HG03520 (cell line): Measurements from ENCODE around the gene CFAP410.

Experiments
- ATAC-seq: cut with Tn5 transposase; IDR thresholded peaks from one replicate; pipeline ENCODE4 v1.9.1; 2021; ENCODE audit warnings: mild to moderate bottlenecking, moderate library complexity; ENCODE audit not compliant: unreplicated experiment

The CFAP410 gene

GRCh38 chr21:44331650-44332307 lies 7.4 kb downstream of the CFAP410 start:
- no peak for ATAC-seq

GRCh38 chr21:44331209-44331608 lies 8.0 kb downstream of the CFAP410 start:
- no peak for ATAC-seq

- no peak for ATAC-seq
Observed at GRCh38 chr21:44330698-44331097, 8.5 kb downstream of the CFAP410 start.

GRCh38 chr21:44329971-44330681 lies 9.1 kb downstream of the CFAP410 start:
- ATAC-seq, result no peak

- ATAC-seq, result no peak
Observed at GRCh38 chr21:44329086-44329889, 9.9 kb downstream of the CFAP410 start.

- ATAC-seq, result no peak
Observed at GRCh38 chr21:44328242-44328895, 10.8 kb downstream of the CFAP410 start.

- ATAC-seq, result no peak
Observed at GRCh38 chr21:44327603-44327974, 11.6 kb downstream of the CFAP410 start.

- ATAC-seq, result no peak
Observed at GRCh38 chr21:44326716-44327602, 12.2 kb downstream of the CFAP410 start.

GRCh38 chr21:44326272-44326647 lies 12.9 kb downstream of the CFAP410 start:
- ATAC-seq, result no peak

GRCh38 chr21:44325386-44326271 lies 13.6 kb downstream of the CFAP410 start:
- ATAC-seq, result no peak

GRCh38 chr21:44324854-44325107 lies 14.4 kb downstream of the CFAP410 start:
- ATAC-seq, result no peak

- no peak for ATAC-seq
Observed at GRCh38 chr21:44324106-44324853, 14.9 kb downstream of the CFAP410 start.

- ATAC-seq, result no peak
Observed at GRCh38 chr21:44323591-44323990, 15.6 kb downstream of the CFAP410 start.

GRCh38 chr21:44322621-44323325 lies 16.4 kb downstream of the CFAP410 start:
- no peak for ATAC-seq

- ATAC-seq, result no peak
Observed at GRCh38 chr21:44321846-44322450, 17.2 kb downstream of the CFAP410 start.

GRCh38 chr21:44320847-44321246 lies 18.3 kb downstream of the CFAP410 start:
- no peak for ATAC-seq

GRCh38 chr21:44319407-44320065 lies 19.7 kb downstream of the CFAP410 start:
- no peak for ATAC-seq
